Activated CD4-positive, alpha-beta T cell treated with anti-CD3 and anti-CD28 coated beads, Interleukin-2, amount 10 ng/mL, durations not matched to agents 7 days and 5 days (primary cell): ENCODE measurements around the gene WWOX. TPM values are rescaled to one million over a fixed set of nuclear protein-coding genes. Genes with fewer than 3 reads are reported as not detected.

Experiments used
- CTCF ChIA-PET: fragments of 350-600 bp; sonication (Branson Sonifier 250); formaldehyde crosslinking; loops from one replicate; lab custom pipeline; 2021; ENCODE audit warnings: antibody characterized with exemption; lab: Charles Lee
- POLR2A ChIA-PET: fragments of 350-600 bp; sonication (Branson Sonifier 250); formaldehyde crosslinking; loops from one replicate; lab custom pipeline; 2021; ENCODE audit warnings: antibody characterized with exemption; lab: Charles Lee
- DNase-seq: peaks from one replicate; pipeline ENCODE4 v3.0.0-alpha.2; 2020
- H3K27ac Mint-ChIP-seq: one replicate; pipeline ENCODE4 v1.8.0; 2021; ENCODE audit warnings: mild to moderate bottlenecking, moderate library complexity, mixed read lengths
- H3K27me3 Mint-ChIP-seq: one replicate; pipeline ENCODE4 v1.8.0; 2021; ENCODE audit warnings: mixed read lengths
- H3K36me3 Mint-ChIP-seq: one replicate; pipeline ENCODE4 v1.8.0; 2021; ENCODE audit warnings: low read depth, mixed read lengths
- H3K4me1 Mint-ChIP-seq: one replicate; pipeline ENCODE4 v1.8.0; 2021; ENCODE audit warnings: mixed read lengths
- H3K4me3 Mint-ChIP-seq: one replicate; pipeline ENCODE4 v1.8.0; 2021; ENCODE audit warnings: mild to moderate bottlenecking, moderate library complexity, mixed read lengths
- H3K9me3 Mint-ChIP-seq: one replicate; pipeline ENCODE4 v1.8.0; 2021; ENCODE audit warnings: mixed read lengths
- total RNA-seq, 2 experiments: library from RNA; stranded (reverse); gene quantifications; one replicate each; pipeline ENCODE4 v1.2.3, GENCODE V29; 2021

Gene WWOX
- total RNA-seq, 2 experiments from 2014 or later = 22.2 to 28.9 TPM

GRCh38 chr16:78163772-78164670, 64.6 kb downstream of the WWOX start:
- Mint-ChIP-seq H3K27me3 (no peaks in the 10 kb centered on the region), H3K9me3 (no peaks in the 10 kb centered on the region), H3K27ac (no peak overlapping the region), H3K4me3 (no peak overlapping the region), H3K36me3 (peaks cover 2% of the 10 kb centered on the region), H3K4me1 (no peaks in the 10 kb centered on the region)
- POLR2A ChIA-PET = no interaction called here
- CTCF ChIA-PET = interaction anchor here (0.6 kb wide), 1 partner anchor 16 kb away, joined by 3 read pairs; no protein-coding TSS in a partner anchor
- no peak for DNase-seq

- no peak overlapping the region for H3K27ac Mint-ChIP-seq
- H3K36me3 Mint-ChIP-seq = peaks cover 2% of the 10 kb centered on the region
- no peak overlapping the region for H3K4me3 Mint-ChIP-seq
- H3K27me3 Mint-ChIP-seq = no peaks in the 10 kb centered on the region
- POLR2A ChIA-PET = no interaction called here
- DNase-seq = no peak
- no peaks in the 10 kb centered on the region for H3K4me1 Mint-ChIP-seq
- H3K9me3 Mint-ChIP-seq = no peaks in the 10 kb centered on the region
- CTCF ChIA-PET = no interaction called here
These were observed 71.1 kb downstream of the WWOX start for GRCh38 chr16:78170494-78170933.

DNA sequence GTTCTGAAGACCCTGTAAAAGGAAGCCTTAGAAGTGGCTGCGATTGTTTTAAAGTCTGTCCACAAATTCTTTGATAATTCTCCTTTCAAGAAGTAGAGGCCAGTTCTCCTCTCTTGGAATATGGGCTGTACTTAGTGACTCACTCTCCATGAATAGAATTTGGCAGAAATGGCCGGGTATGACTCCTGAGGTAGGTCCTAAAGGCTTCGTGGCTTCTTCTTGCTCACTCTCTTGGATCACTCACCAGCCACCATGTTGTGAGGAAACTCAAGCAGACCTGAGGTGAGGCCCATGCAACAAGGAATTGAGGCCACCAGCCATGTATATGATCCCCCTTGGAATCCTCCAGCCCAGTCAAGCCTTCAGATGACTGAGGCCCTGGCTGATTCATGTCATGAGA, 75.8 kb downstream of the WWOX start:
- Mint-ChIP-seq H3K4me1 (no peaks in the 10 kb centered on the region), H3K27me3 (no peaks in the 10 kb centered on the region), H3K9me3 (no peaks in the 10 kb centered on the region), H3K27ac (no peak overlapping the region), H3K36me3 (no peaks in the 10 kb centered on the region), H3K4me3 (no peak overlapping the region)
- CTCF ChIA-PET = interaction anchor here (0.5 kb wide), 1 partner anchor 492 kb away, joined by 3 read pairs; no protein-coding TSS in a partner anchor
- DNase-seq = no peak
- POLR2A ChIA-PET = no interaction called here

- no peak for DNase-seq
- no peak overlapping the region for H3K27ac Mint-ChIP-seq
- POLR2A ChIA-PET = no interaction called here
- CTCF ChIA-PET = no interaction called here
- no peaks in the 10 kb centered on the region for H3K27me3 Mint-ChIP-seq
- H3K4me3 Mint-ChIP-seq = no peak overlapping the region
- H3K9me3 Mint-ChIP-seq = no peaks in the 10 kb centered on the region
- no peaks in the 10 kb centered on the region for H3K4me1 Mint-ChIP-seq
- H3K36me3 Mint-ChIP-seq = no peaks in the 10 kb centered on the region
These were observed 77.0 kb downstream of the WWOX start for GRCh38 chr16:78176435-78176834.

GRCh38 chr16:78177218-78177617, 77.8 kb downstream of the WWOX start:
- Mint-ChIP-seq H3K4me3 (no peak overlapping the region), H3K9me3 (no peaks in the 10 kb centered on the region)

GRCh38 chr16:78177987-78178386, 78.5 kb downstream of the WWOX start:
- no peak overlapping the region for H3K4me3 Mint-ChIP-seq
- H3K9me3 Mint-ChIP-seq = no peaks in the 10 kb centered on the region
- H3K36me3 Mint-ChIP-seq = no peaks in the 10 kb centered on the region
- H3K27me3 Mint-ChIP-seq = no peaks in the 10 kb centered on the region
- POLR2A ChIA-PET = no interaction called here
- DNase-seq = no peak
- H3K27ac Mint-ChIP-seq = no peak overlapping the region
- CTCF ChIA-PET = no interaction called here
- no peaks in the 10 kb centered on the region for H3K4me1 Mint-ChIP-seq

More at GRCh38 chr16:78177218-78177617, 77.8 kb downstream of the WWOX start:
- no peak overlapping the region for H3K27ac Mint-ChIP-seq
- H3K4me1 Mint-ChIP-seq = no peaks in the 10 kb centered on the region
- no peaks in the 10 kb centered on the region for H3K27me3 Mint-ChIP-seq
- H3K36me3 Mint-ChIP-seq = no peaks in the 10 kb centered on the region
- DNase-seq = no peak
- ChIA-PET CTCF (no interaction called here), POLR2A (no interaction called here)

GRCh38 chr16:78179666-78180065, 80.2 kb downstream of the WWOX start:
- Mint-ChIP-seq H3K27ac (no peak overlapping the region), H3K27me3 (no peaks in the 10 kb centered on the region), H3K36me3 (no peaks in the 10 kb centered on the region), H3K4me3 (no peak overlapping the region), H3K9me3 (no peaks in the 10 kb centered on the region), H3K4me1 (no peaks in the 10 kb centered on the region)
- no peak for DNase-seq
- CTCF ChIA-PET = interaction anchor here (0.8 kb wide), 1 partner anchor 87 kb away, joined by 3 read pairs; no protein-coding TSS in a partner anchor
- POLR2A ChIA-PET = no interaction called here

GRCh38 chr16:78180349-78180748, 80.9 kb downstream of the WWOX start:
- ChIA-PET CTCF (interaction anchor here (0.8 kb wide), 1 partner anchor 86 kb away, joined by 3 read pairs; no protein-coding TSS in a partner anchor), POLR2A (no interaction called here)
- no peaks in the 10 kb centered on the region for H3K27me3 Mint-ChIP-seq
- H3K27ac Mint-ChIP-seq = no peak overlapping the region
- H3K4me1 Mint-ChIP-seq = no peaks in the 10 kb centered on the region
- H3K9me3 Mint-ChIP-seq = no peaks in the 10 kb centered on the region
- no peak for DNase-seq
- no peak overlapping the region for H3K4me3 Mint-ChIP-seq
- no peaks in the 10 kb centered on the region for H3K36me3 Mint-ChIP-seq

GRCh38 chr16:78183437-78184237, 84.2 kb downstream of the WWOX start:
- CTCF ChIA-PET = no interaction called here
- POLR2A ChIA-PET = no interaction called here
- H3K27ac Mint-ChIP-seq = no peak overlapping the region
- H3K4me3 Mint-ChIP-seq = no peak overlapping the region
- DNase-seq = no peak
- H3K36me3 Mint-ChIP-seq = no peaks in the 10 kb centered on the region
- no peaks in the 10 kb centered on the region for H3K9me3 Mint-ChIP-seq
- no peaks in the 10 kb centered on the region for H3K4me1 Mint-ChIP-seq
- H3K27me3 Mint-ChIP-seq = no peaks in the 10 kb centered on the region

DNA sequence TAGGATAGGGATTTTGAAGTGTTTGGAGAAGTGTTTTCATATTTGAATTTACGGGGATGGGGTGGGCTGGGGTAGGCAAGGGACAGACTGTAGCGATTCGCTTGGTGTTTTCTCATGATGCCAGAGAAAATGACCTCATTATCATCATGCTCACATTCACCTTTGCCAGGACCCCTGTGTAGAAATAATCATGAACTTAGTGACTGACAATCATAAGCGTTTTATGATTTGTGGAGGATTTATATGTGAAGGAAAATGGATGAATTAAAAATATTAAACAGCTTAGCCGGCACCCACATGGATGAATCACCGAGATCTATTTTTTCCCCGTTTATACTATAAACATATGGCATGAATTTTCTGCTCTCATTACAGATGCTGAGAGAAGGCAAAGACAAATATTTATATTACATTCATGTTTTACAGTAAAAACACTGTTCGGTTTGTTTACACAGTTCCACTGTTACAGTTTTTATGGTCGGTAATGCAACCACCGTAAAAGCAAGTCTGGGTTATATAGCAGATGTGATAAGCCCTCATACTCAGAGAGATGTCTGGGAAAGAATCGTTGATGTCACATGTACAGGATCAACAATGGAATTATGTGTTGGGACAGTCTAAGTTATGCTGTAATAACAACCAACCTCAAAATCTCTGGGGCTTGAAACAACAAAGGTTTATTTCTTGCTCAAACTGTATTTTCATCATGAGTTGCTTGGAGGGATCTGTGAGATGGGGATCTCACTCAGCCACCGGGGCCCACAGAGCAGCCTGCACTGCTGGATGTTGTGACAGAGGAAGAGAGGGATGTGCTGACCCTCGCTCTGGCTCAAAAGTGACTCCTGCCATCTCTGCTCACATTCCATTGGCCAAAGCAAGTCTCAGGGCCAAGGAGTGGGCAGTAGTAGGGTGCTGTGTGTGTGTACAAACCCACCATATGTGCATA, 85.1 kb downstream of the WWOX start:
- no peak overlapping the region for H3K4me3 Mint-ChIP-seq
- ChIA-PET CTCF (no interaction called here), POLR2A (no interaction called here)
- no peaks in the 10 kb centered on the region for H3K4me1 Mint-ChIP-seq
- no peak for DNase-seq
- peaks cover 4% of the 10 kb centered on the region for H3K9me3 Mint-ChIP-seq
- no peaks in the 10 kb centered on the region for H3K27me3 Mint-ChIP-seq
- no peak overlapping the region for H3K27ac Mint-ChIP-seq
- H3K36me3 Mint-ChIP-seq = no peaks in the 10 kb centered on the region

DNA sequence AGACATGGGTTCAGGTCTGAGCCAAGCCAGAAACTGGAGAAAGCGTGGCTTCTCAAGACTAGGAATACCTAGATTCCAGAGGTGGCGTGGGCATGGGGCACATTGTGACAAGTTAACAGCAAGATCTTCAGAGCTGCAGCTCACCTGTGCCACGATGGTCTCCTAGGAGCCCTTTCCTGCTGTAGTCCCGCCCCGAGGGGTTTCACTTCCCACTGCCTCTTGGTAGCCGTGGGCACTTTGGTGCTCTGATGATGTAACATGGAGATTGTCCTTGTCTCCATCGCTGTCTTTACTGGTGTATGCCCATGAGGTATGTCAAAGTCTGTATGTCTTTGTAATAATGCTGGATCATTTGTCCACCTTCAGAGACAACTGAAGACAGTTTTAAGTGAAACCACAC, 89.7 kb downstream of the WWOX start:
- POLR2A ChIA-PET = no interaction called here
- H3K4me1 Mint-ChIP-seq = no peaks in the 10 kb centered on the region
- no peak for DNase-seq
- no peak overlapping the region for H3K4me3 Mint-ChIP-seq
- no peak overlapping the region for H3K27ac Mint-ChIP-seq
- no peaks in the 10 kb centered on the region for H3K36me3 Mint-ChIP-seq
- peaks cover 7% of the 10 kb centered on the region for H3K9me3 Mint-ChIP-seq
- CTCF ChIA-PET = no interaction called here
- H3K27me3 Mint-ChIP-seq = no peaks in the 10 kb centered on the region

DNA sequence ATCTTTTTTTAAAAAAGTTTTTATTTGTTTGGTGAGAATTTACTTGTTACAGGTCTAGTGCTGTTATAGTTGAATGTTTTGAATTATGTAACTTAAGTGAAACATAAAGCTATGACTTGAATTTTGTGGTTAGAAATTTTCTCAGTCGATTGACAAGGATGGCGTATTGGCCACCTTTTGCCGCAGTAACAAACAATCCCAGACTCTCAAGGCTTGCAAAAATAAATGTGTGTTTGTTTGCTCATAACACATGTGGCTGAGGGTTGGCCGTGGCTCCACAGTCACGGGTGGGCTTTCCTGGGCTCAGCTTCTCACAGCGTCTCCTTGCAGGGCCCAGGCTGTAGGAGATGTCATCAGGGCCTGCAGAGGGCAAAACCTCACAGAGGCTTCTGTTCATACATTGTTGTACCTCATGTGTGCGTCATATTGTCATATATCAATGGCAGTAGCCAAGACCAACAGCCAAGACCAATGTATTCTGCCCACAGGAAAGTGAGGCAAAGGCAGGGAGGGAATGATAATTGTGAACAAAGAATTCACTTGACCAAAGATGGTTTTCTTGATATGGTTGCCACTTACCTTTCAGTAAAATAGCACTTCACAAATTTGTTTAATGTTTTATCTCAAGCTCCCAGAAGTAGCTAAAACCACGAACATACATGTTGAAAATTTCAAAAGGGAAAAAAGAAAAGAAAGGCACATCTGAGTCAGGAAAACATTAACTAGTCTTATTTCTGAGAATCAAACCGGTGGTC, 93.5 kb downstream of the WWOX start:
- Mint-ChIP-seq H3K9me3 (peaks cover 7% of the 10 kb centered on the region), H3K4me3 (no peak overlapping the region), H3K4me1 (no peaks in the 10 kb centered on the region), H3K27ac (no peak overlapping the region), H3K27me3 (no peaks in the 10 kb centered on the region), H3K36me3 (no peaks in the 10 kb centered on the region)
- CTCF ChIA-PET = no interaction called here
- POLR2A ChIA-PET = no interaction called here
- DNase-seq = no peak
